PFSK-1 (cell line): Measurements from ENCODE around the gene APOD.

Experiments
- POLR2AphosphoS5 ChIP-seq: IDR thresholded peaks from 2 replicates; pipeline ENCODE4 v1.6.1; 2012; ENCODE audit warnings: low read depth, mild to moderate bottlenecking, control low read depth, low read length, moderate library complexity
- SIN3A ChIP-seq: IDR thresholded peaks from 2 replicates; pipeline ENCODE4 v1.6.1; 2012; ENCODE audit warnings: mild to moderate bottlenecking, low read length, moderate library complexity, borderline replicate concordance; ENCODE audit not compliant: insufficient read depth
- TF ChIP-seq, protein P1 (sequence below), 2 experiments: IDR thresholded peaks; 2 replicates each; pipeline versions ENCODE4 v1.6.1 to v1.8.0; 2011 to 2012; ENCODE audit warnings: low read depth in 2 of 2, low read length in 2 of 2, control low read depth in 1 of 2, inconsistent platforms in 1 of 2, mild to moderate bottlenecking in 1 of 2, moderate library complexity in 1 of 2; ENCODE audit not compliant: insufficient read depth in 1 of 2

DNA sequence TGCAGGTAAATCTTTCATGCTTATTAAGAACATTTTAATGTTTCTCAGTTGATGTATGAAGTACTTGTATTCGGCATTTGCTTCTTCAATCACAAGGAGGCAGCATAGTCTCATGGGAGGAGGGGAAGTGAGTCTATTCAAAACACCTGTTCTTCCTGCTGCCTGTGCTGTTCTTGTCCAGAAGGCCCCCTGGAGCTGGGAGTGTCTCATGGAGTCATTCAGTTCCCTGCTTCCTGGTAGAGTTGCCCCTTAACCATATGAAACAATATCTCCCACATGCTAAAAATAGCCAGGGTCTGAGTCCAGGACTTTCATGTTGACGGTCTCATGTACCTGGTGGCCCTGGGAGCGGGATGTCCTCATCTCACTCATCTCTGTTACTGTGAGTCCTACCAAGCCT, 25.1 kb downstream of the APOD start:
- TF ChIP-seq, protein P1, sequence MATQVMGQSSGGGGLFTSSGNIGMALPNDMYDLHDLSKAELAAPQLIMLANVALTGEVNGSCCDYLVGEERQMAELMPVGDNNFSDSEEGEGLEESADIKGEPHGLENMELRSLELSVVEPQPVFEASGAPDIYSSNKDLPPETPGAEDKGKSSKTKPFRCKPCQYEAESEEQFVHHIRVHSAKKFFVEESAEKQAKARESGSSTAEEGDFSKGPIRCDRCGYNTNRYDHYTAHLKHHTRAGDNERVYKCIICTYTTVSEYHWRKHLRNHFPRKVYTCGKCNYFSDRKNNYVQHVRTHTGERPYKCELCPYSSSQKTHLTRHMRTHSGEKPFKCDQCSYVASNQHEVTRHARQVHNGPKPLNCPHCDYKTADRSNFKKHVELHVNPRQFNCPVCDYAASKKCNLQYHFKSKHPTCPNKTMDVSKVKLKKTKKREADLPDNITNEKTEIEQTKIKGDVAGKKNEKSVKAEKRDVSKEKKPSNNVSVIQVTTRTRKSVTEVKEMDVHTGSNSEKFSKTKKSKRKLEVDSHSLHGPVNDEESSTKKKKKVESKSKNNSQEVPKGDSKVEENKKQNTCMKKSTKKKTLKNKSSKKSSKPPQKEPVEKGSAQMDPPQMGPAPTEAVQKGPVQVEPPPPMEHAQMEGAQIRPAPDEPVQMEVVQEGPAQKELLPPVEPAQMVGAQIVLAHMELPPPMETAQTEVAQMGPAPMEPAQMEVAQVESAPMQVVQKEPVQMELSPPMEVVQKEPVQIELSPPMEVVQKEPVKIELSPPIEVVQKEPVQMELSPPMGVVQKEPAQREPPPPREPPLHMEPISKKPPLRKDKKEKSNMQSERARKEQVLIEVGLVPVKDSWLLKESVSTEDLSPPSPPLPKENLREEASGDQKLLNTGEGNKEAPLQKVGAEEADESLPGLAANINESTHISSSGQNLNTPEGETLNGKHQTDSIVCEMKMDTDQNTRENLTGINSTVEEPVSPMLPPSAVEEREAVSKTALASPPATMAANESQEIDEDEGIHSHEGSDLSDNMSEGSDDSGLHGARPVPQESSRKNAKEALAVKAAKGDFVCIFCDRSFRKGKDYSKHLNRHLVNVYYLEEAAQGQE (IDR thresholded peaks at IDR 0.05; ENCODE audit: insufficient read depth in 1 of 2, low read depth in 2 of 2, low read length in 2 of 2) = no peak
- TF ChIP-seq SIN3A (no peak), POLR2AphosphoS5 (no peak)
